HepG2 (cell line): ENCODE measurements around the gene CACNA1D. TPM values are rescaled to one million over a fixed set of nuclear protein-coding genes. Genes with fewer than 3 reads are reported as not detected.
A peak's percentile ranks its signal among the peaks of the same experiment; 100 is the strongest.

ENCODE experiments used
- ATAC-seq: fragments of 200-7000 bp; cut with Tn5 transposase; 3 replicates; pipeline ENCODE4 v1.9.1; 2020; ENCODE audit warnings: mild to moderate bottlenecking, moderate library complexity
- BruUV-seq: library from RNA; stranded (reverse); fragments of 400-500 nt; replicated peaks from 2 replicates; lab custom pipeline; 2021; lab: Mats Ljungman, UMichigan
- CTCF ChIA-PET: fragments of 300-600 bp; formaldehyde crosslinking; extraction: SDS; loops from one replicate; lab custom pipeline; 2021; ENCODE audit warnings: low total read pairs, inconsistent platforms, low intra/inter-chr PET ratio; lab: Yijun Ruan, JAX
- POLR2A ChIA-PET: fragments of 350-600 bp; sonication (Branson Sonifier 250); formaldehyde crosslinking; loops from one replicate; lab custom pipeline; 2020; ENCODE audit warnings: antibody characterized with exemption, inconsistent platforms; lab: Yijun Ruan, JAX
- DNase-seq: peaks from one replicate; pipeline ENCODE4 v3.0.0-alpha.2; 2015; ENCODE audit warnings: low spot score
- FAIRE-seq: peaks from 3 replicates; lab custom pipeline; 2011; peaks lifted over from hg19 to GRCh38; lab: Jason Lieb, UNC
- H2AFZ ChIP-seq: one replicate; pipeline ENCODE4 v1.6.1; 2011; ENCODE audit warnings: low read length, inconsistent platforms
- H3K27ac ChIP-seq: fragments of 300-600 bp; 3 replicates; pipeline ENCODE4 v1.8.0; 2011; ENCODE audit warnings: mixed run types, mild to moderate bottlenecking, mixed read lengths, low read length, inconsistent platforms; ENCODE audit not compliant: insufficient read depth; ENCODE audit errors: extremely low read length
- H3K27me3 ChIP-seq, 2 experiments: fragments of 200-600 bp in 1 of 2; 2 replicates in 1 of 2; 3 replicates in 1 of 2; pipeline versions ENCODE4 v1.6.0 to v1.8.0; 2011; ENCODE audit warnings: low read length in 2 of 2, mild to moderate bottlenecking in 2 of 2, moderate library complexity in 2 of 2, inconsistent platforms in 1 of 2; ENCODE audit not compliant: insufficient read depth in 2 of 2, control insufficient read depth in 1 of 2
- H3K36me3 ChIP-seq, 2 experiments: fragments of 200-600 bp in 1 of 2; replicated peaks in 1 of 2; 2 replicates in 1 of 2; 3 replicates in 1 of 2; pipeline versions ENCODE4 v1.5.1 to v1.8.0; 2011; ENCODE audit warnings: low read length in 2 of 2, inconsistent platforms in 1 of 2; ENCODE audit not compliant: insufficient read depth in 2 of 2, control insufficient read depth in 1 of 2
- H3K4me1 ChIP-seq: 2 replicates; pipeline ENCODE4 v1.5.1; 2012; ENCODE audit warnings: low read length, inconsistent platforms; ENCODE audit not compliant: insufficient read depth
- H3K4me2 ChIP-seq: 2 replicates; pipeline ENCODE4 v1.6.0; 2011; ENCODE audit warnings: low read depth, low read length, inconsistent platforms
- H3K4me3 ChIP-seq, 3 experiments: fragments of 200-600 bp in 1 of 3; sonication (generic), shearing (Covaris generic) in 1 of 3; replicated peaks in 1 of 3; 2 replicates each; pipeline ENCODE4 v1.5.1; 2011 to 2016; ENCODE audit warnings: low read length in 3 of 3, inconsistent platforms in 2 of 3, low read depth in 2 of 3, mild to moderate bottlenecking in 2 of 3, control low read depth in 1 of 3, mixed read lengths in 1 of 3; ENCODE audit not compliant: insufficient read depth in 1 of 3
- H3K79me2 ChIP-seq: one replicate; pipeline ENCODE4 v1.6.1; 2011; ENCODE audit warnings: low read length, inconsistent platforms; ENCODE audit not compliant: insufficient read depth
- H3K9ac ChIP-seq: 2 replicates; pipeline ENCODE4 v1.6.0; 2011; ENCODE audit warnings: mild to moderate bottlenecking, low read depth, low read length, inconsistent platforms; ENCODE audit not compliant: insufficient read depth
- H3K9me3 ChIP-seq: 2 replicates; pipeline ENCODE4 v1.5.1; 2012; ENCODE audit warnings: mild to moderate bottlenecking, low read length
- H4K20me1 ChIP-seq: 2 replicates; pipeline ENCODE4 v1.6.0; 2011; ENCODE audit warnings: inconsistent platforms, mild to moderate bottlenecking, low read length, moderate library complexity; ENCODE audit not compliant: insufficient read depth
- DPF2 ChIP-seq: sonication (generic); formaldehyde crosslinking; IDR thresholded peaks from 2 replicates; pipeline ENCODE4 v1.4.0; 2020; ENCODE audit warnings: mild to moderate bottlenecking, low read depth, missing genetic modification reagents, borderline replicate concordance
- GFI1 ChIP-seq: sonication (generic); formaldehyde crosslinking; IDR thresholded peaks from 2 replicates; pipeline ENCODE4 v1.5.0; 2020; ENCODE audit warnings: missing genetic modification reagents, mild to moderate bottlenecking, borderline replicate concordance
- KLF15 ChIP-seq: sonication (generic); formaldehyde crosslinking; IDR thresholded peaks from 2 replicates; pipeline ENCODE4 v1.8.1; 2023; ENCODE audit warnings: borderline replicate concordance, mild to moderate bottlenecking, inconsistent platforms, missing genetic modification reagents, mixed read lengths
- NAIF1 ChIP-seq: sonication (generic); formaldehyde crosslinking; IDR thresholded peaks from 2 replicates; pipeline ENCODE4 v1.5.0; 2020; ENCODE audit warnings: mild to moderate bottlenecking, missing genetic modification reagents, borderline replicate concordance
- NPAS2 ChIP-seq: sonication (generic); formaldehyde crosslinking; IDR thresholded peaks from 2 replicates; pipeline ENCODE4 v1.8.0; 2022; ENCODE audit warnings: mild to moderate bottlenecking, missing genetic modification reagents, borderline replicate concordance
- SKIL ChIP-seq: sonication (generic); formaldehyde crosslinking; IDR thresholded peaks from 2 replicates; pipeline ENCODE4 v1.8.0; 2022; ENCODE audit warnings: missing genetic modification reagents, mild to moderate bottlenecking, moderate library complexity, borderline replicate concordance
- SOX5 ChIP-seq: IDR thresholded peaks from 2 replicates; pipeline ENCODE4 v1.6.1; 2016; ENCODE audit warnings: borderline replicate concordance
- SP5 ChIP-seq: IDR thresholded peaks from 2 replicates; pipeline ENCODE4 v1.6.1; 2016; ENCODE audit warnings: low read depth, borderline replicate concordance
- SRSF9 ChIP-seq: fragments of 200-400 bp; formaldehyde crosslinking; IDR thresholded peaks from 2 replicates; pipeline ENCODE4 v1.6.1; 2018; ENCODE audit warnings: borderline replicate concordance, mild to moderate bottlenecking, low read depth, low read length; ENCODE audit not compliant: insufficient read depth, poor library complexity, severe bottlenecking
- TGIF2 ChIP-seq: IDR thresholded peaks from 2 replicates; pipeline ENCODE4 v1.6.1; 2016; ENCODE audit warnings: control low read depth, missing compliant biosample characterization
- THYN1 ChIP-seq: sonication (generic); formaldehyde crosslinking; IDR thresholded peaks from 2 replicates; pipeline ENCODE4 v1.8.1; 2023; ENCODE audit warnings: low read depth, mild to moderate bottlenecking, moderate library complexity, missing genetic modification reagents, borderline replicate concordance
- U2AF1 ChIP-seq: fragments of 200-400 bp; formaldehyde crosslinking; optimal IDR thresholded peaks from 2 replicates; pipeline ENCODE3; 2017; ENCODE audit warnings: mild to moderate bottlenecking, low read depth, low read length
- ZNF10 ChIP-seq: sonication (generic); formaldehyde crosslinking; IDR thresholded peaks from 2 replicates; pipeline ENCODE4 v1.4.0; 2020; ENCODE audit warnings: mild to moderate bottlenecking, low read depth, missing genetic modification reagents, borderline replicate concordance
- ZNF180 ChIP-seq: sonication (generic); formaldehyde crosslinking; IDR thresholded peaks from 2 replicates; pipeline ENCODE4 v1.4.0; 2020; ENCODE audit warnings: low read depth, missing genetic modification reagents, borderline replicate concordance
- ZSCAN30 ChIP-seq: sonication (generic); formaldehyde crosslinking; IDR thresholded peaks from 2 replicates; pipeline ENCODE4 v1.5.0; 2020; ENCODE audit warnings: mild to moderate bottlenecking, missing genetic modification reagents
- WGBS: methylation state at CpG from one replicate; pipeline ENCODE4 v1.1.6; 2017; ENCODE audit warnings: low lambda C conversion rate; 5-methylcytosine and 5-hydroxymethylcytosine counted together
- in situ Hi-C: cut with HindIII; loops from 2 replicates; pipeline ENCODE4 v1.10.0; 2017; ENCODE audit warnings: low pct_unique_long_range_greater_than_20kb; ENCODE audit not compliant: extremely low pct_ligation_motif_present
- intact Hi-C: fragments of 100-400 bp; cut with micrococcal nuclease; formaldehyde crosslinking; loops from one replicate; pipeline ENCODE4 v1.10.0; 2022; ENCODE audit not compliant: unreplicated experiment
- polyA plus RNA-seq, 8 experiments: library from polyadenylated mRNA; depleted of rRNA in 3 of 8; stranded (reverse) in 7 of 8; unstranded in 1 of 8; fragments of >200 nt; fragmentation: Illumina TruSeq in 4 of 8; extraction: Trizol in 4 of 8; gene quantifications; 2 replicates each; pipeline versions ENCODE4 v1.2.1 to v1.2.3, GENCODE V29; 2011 to 2016; ENCODE audit warnings: low read depth in 4 of 8, missing spikeins in 1 of 8, mixed read lengths in 1 of 8; ENCODE audit not compliant: insufficient read depth in 1 of 8
- total RNA-seq, 5 experiments: library from RNA; depleted of rRNA; stranded (reverse); fragments of >200 nt; fragmentation: Illumina TruSeq; extraction: Trizol; gene quantifications; 2 replicates each; pipeline ENCODE4 v1.2.3, GENCODE V29; 2016; ENCODE audit warnings: low read depth in 1 of 5
- TF ChIP-seq, protein P1 (sequence below): sonication (generic); formaldehyde crosslinking; IDR thresholded peaks from 2 replicates; pipeline ENCODE4 v1.9.0; 2021; ENCODE audit warnings: missing genetic modification reagents, borderline replicate concordance
- TF ChIP-seq, protein P2 (sequence below): sonication (generic); formaldehyde crosslinking; IDR thresholded peaks from 2 replicates; pipeline ENCODE4 v1.4.0; 2020; ENCODE audit warnings: mild to moderate bottlenecking, missing genetic modification reagents

Gene CACNA1D
- total and polyA plus RNA-seq, 2 of the 13 experiments (the other 11 are each of a cell fraction or from before 2014, with no cell fraction given), result 0.26 to 0.38 TPM

GRCh38 chr3:53630547-53630946 is 136.1 kb downstream of the CACNA1D start (continued):
- no peak for TF ChIP-seq DPF2
- TF ChIP-seq SRSF9, result no peak
- no peak for TF ChIP-seq THYN1
- TF ChIP-seq SP5 (CRISPR knock-in tag), result no peak
- no peak for TF ChIP-seq TGIF2 (CRISPR knock-in tag)

- Histone ChIP-seq H3K4me2 (peak overlapping the region; percentile 25), H3K4me1 (peaks cover 16% of the 10 kb centered on the region), H3K9ac (no peak overlapping the region), H2AFZ (no peak overlapping the region), H3K27me3 (no peaks in the 10 kb centered on the region), H4K20me1 (no peaks in the 10 kb centered on the region), H3K4me3 (no peak overlapping the region), H3K9me3 (no peaks in the 10 kb centered on the region), H3K27ac (no peak overlapping the region), H3K79me2 (no peaks in the 10 kb centered on the region), H3K36me3 (no peaks in the 10 kb centered on the region)
- DNase-seq (no peak), FAIRE-seq (no peak), ATAC-seq (peak; percentile 38; the same call in 1 of the 3 replicates)
- ChIA-PET CTCF (no interaction called here), POLR2A (no interaction called here)
- intact Hi-C loops, result loop anchor here (5.0 kb wide), 1 partner anchor 226 kb away; no protein-coding TSS in a partner anchor
- no TSS peak for BruUV-seq
- WGBS, result 20% methylated on average over 9 of the region's 9 CpGs
- in situ Hi-C loops, result no loop called here
- no peak for TF ChIP-seq SOX5 (CRISPR knock-in tag)
- TF ChIP-seq KLF15, result no peak
- no peak for TF ChIP-seq GFI1
- no peak for TF ChIP-seq ZNF180 (CRISPR knock-in tag)
- TF ChIP-seq ZNF10 (CRISPR knock-in tag), result no peak
- TF ChIP-seq ZSCAN30 (CRISPR knock-in tag), result no peak
- TF ChIP-seq, protein P1, sequence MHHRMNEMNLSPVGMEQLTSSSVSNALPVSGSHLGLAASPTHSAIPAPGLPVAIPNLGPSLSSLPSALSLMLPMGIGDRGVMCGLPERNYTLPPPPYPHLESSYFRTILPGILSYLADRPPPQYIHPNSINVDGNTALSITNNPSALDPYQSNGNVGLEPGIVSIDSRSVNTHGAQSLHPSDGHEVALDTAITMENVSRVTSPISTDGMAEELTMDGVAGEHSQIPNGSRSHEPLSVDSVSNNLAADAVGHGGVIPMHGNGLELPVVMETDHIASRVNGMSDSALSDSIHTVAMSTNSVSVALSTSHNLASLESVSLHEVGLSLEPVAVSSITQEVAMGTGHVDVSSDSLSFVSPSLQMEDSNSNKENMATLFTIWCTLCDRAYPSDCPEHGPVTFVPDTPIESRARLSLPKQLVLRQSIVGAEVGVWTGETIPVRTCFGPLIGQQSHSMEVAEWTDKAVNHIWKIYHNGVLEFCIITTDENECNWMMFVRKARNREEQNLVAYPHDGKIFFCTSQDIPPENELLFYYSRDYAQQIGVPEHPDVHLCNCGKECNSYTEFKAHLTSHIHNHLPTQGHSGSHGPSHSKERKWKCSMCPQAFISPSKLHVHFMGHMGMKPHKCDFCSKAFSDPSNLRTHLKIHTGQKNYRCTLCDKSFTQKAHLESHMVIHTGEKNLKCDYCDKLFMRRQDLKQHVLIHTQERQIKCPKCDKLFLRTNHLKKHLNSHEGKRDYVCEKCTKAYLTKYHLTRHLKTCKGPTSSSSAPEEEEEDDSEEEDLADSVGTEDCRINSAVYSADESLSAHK (CRISPR knock-in tag), result no peak
- TF ChIP-seq NPAS2 (CRISPR knock-in tag), result no peak
- TF ChIP-seq U2AF1, result no peak
- no peak for TF ChIP-seq SKIL (CRISPR knock-in tag)
- no peak for TF ChIP-seq NAIF1
- TF ChIP-seq, protein P2, sequence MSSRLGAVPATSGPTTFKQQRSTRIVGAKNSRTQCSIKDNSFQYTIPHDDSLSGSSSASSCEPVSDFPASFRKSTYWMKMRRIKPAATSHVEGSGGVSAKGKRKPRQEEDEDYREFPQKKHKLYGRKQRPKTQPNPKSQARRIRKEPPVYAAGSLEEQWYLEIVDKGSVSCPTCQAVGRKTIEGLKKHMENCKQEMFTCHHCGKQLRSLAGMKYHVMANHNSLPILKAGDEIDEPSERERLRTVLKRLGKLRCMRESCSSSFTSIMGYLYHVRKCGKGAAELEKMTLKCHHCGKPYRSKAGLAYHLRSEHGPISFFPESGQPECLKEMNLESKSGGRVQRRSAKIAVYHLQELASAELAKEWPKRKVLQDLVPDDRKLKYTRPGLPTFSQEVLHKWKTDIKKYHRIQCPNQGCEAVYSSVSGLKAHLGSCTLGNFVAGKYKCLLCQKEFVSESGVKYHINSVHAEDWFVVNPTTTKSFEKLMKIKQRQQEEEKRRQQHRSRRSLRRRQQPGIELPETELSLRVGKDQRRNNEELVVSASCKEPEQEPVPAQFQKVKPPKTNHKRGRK (CRISPR knock-in tag), result no peak
These were observed 138.9 kb downstream of the CACNA1D start for GRCh38 chr3:53633197-53633787.
